AG04449 (cell line): Measurements from ENCODE around the gene PPARA.

Experiments used
- CTCF ChIA-PET: fragments of 350-600 bp; formaldehyde crosslinking; extraction: SDS; loops from one replicate; lab custom pipeline; 2021; ENCODE audit warnings: antibody characterized with exemption; lab: Yijun Ruan, JAX
- POLR2A ChIA-PET: fragments of 400-600, 350-600 bp; formaldehyde crosslinking; extraction: SDS; loops from one replicate; lab custom pipeline; 2020; ENCODE audit warnings: antibody characterized with exemption, inconsistent platforms; lab: Yijun Ruan, JAX
- DNase-seq: peaks from one replicate; pipeline ENCODE4 v3.0.0-alpha.2; 2010; ENCODE audit warnings: low read depth, low spot score
- H3K4me3 ChIP-seq: 2 replicates; pipeline ENCODE4 v1.5.1; 2011; ENCODE audit warnings: low read depth, mild to moderate bottlenecking, control low read depth, low read length
- CTCF ChIP-seq: IDR thresholded peaks from one replicate; pipeline ENCODE4 v1.5.1; 2011; ENCODE audit warnings: mild to moderate bottlenecking, moderate library complexity, low read length, control low read depth, inconsistent platforms; ENCODE audit not compliant: insufficient read depth; ENCODE audit errors: missing control alignments

Gene PPARA

GRCh38 chr22:46123694-46124382, 26.5 kb upstream of the PPARA start:
- no peak overlapping the region for H3K4me3 ChIP-seq
- no peak for TF ChIP-seq CTCF
- POLR2A ChIA-PET = no interaction called here
- DNase-seq = no peak
- CTCF ChIA-PET = interaction anchor here (1.1 to 11.6 kb wide), 6 partner anchors 17 to 192 kb away, joined by 3 to 345 read pairs (median 8); no protein-coding TSS in a partner anchor

- no peak for DNase-seq
- ChIA-PET POLR2A (interaction anchor here (0.6 kb wide), 1 partner anchor 111 kb away, joined by 3 read pairs; no protein-coding TSS in a partner anchor), CTCF (interaction anchor here (1.1 to 4.3 kb wide), 8 partner anchors 8 to 191 kb away, joined by 3 to 46 read pairs (median 3); no protein-coding TSS in a partner anchor)
- no peak for TF ChIP-seq CTCF
- H3K4me3 ChIP-seq = no peak overlapping the region
Measured at GRCh38 chr22:46124383-46125144, 25.8 kb upstream of the PPARA start.

GRCh38 chr22:46125311-46125710, 25.0 kb upstream of the PPARA start:
- no peak for TF ChIP-seq CTCF
- CTCF ChIA-PET = interaction anchor here (1.3 to 2.6 kb wide), 5 partner anchors 9 to 191 kb away, joined by 3 to 13 read pairs (median 3); no protein-coding TSS in a partner anchor
- no peak overlapping the region for H3K4me3 ChIP-seq
- POLR2A ChIA-PET = interaction anchor here (0.6 kb wide), 1 partner anchor 112 kb away, joined by 3 read pairs; no protein-coding TSS in a partner anchor
- DNase-seq = no peak

- ChIA-PET CTCF (interaction anchor here (1.3 to 2.6 kb wide), 4 partner anchors 10 to 190 kb away, joined by 3 to 13 read pairs (median 6); no protein-coding TSS in a partner anchor), POLR2A (no interaction called here)
- TF ChIP-seq CTCF = no peak
- no peak overlapping the region for H3K4me3 ChIP-seq
- DNase-seq = no peak
Measured at GRCh38 chr22:46125816-46126765, 24.2 kb upstream of the PPARA start.

GRCh38 chr22:46126853-46127385, 23.4 kb upstream of the PPARA start:
- ChIA-PET CTCF (no interaction called here), POLR2A (no interaction called here)
- TF ChIP-seq CTCF = no peak
- no peak for DNase-seq
- no peak overlapping the region for H3K4me3 ChIP-seq
